Neural progenitor cell (in vitro differentiated cells): ENCODE results near the gene KCTD15. TPM values are rescaled to one million over a fixed set of nuclear protein-coding genes. Genes with fewer than 3 reads are reported as not detected.

Experiments
- DNase-seq: peaks from one replicate; pipeline ENCODE4 v3.0.0-alpha.2; 2016; ENCODE audit warnings: low spot score
- H2AFZ ChIP-seq: fragments of 200-600 bp; sonication (generic); replicated peaks from 2 replicates; pipeline ENCODE4 v1.6.1; 2016; ENCODE audit warnings: antibody characterized with exemption
- H3F3A ChIP-seq: fragments of 200-600 bp; sonication (generic); 2 replicates; pipeline ENCODE4 v1.6.1; 2016; ENCODE audit warnings: antibody characterized with exemption, low read depth
- H3K27ac ChIP-seq: fragments of 200-600 bp; sonication (generic); 2 replicates; pipeline ENCODE4 v1.5.1; 2016; ENCODE audit warnings: mild to moderate bottlenecking
- H3K27me3 ChIP-seq: fragments of 200-600 bp; sonication (generic); 2 replicates; pipeline ENCODE4 v1.6.1; 2016; ENCODE audit warnings: mild to moderate bottlenecking, moderate library complexity
- H3K36me3 ChIP-seq: fragments of 200-600 bp; sonication (generic); 2 replicates; pipeline ENCODE4 v1.5.1; 2016
- H3K4me1 ChIP-seq: fragments of 200-600 bp; sonication (generic); 2 replicates; pipeline ENCODE4 v1.6.1; 2016; ENCODE audit warnings: mixed run types
- H3K4me2 ChIP-seq: fragments of 200-600 bp; sonication (generic); 2 replicates; pipeline ENCODE4 v1.6.1; 2016
- H3K4me3 ChIP-seq: fragments of 200-600 bp; sonication (generic); 2 replicates; pipeline ENCODE4 v1.5.1; 2016
- H3K79me2 ChIP-seq: fragments of 200-600 bp; sonication (generic); 2 replicates; pipeline ENCODE4 v1.6.1; 2016; ENCODE audit warnings: low read depth
- H3K9ac ChIP-seq: fragments of 200-600 bp; sonication (generic); 2 replicates; pipeline ENCODE4 v1.6.1; 2016
- H3K9me3 ChIP-seq: fragments of 200-600 bp; sonication (generic); 2 replicates; pipeline ENCODE4 v1.5.1; 2016; ENCODE audit warnings: low read depth
- H4K20me1 ChIP-seq: fragments of 200-600 bp; sonication (generic); 2 replicates; pipeline ENCODE4 v1.6.1; 2016; ENCODE audit warnings: low read depth
- H3K27ac Mint-ChIP-seq: 3 replicates; pipeline ENCODE4 v1.8.0; 2021; ENCODE audit warnings: mixed read lengths
- H3K27me3 Mint-ChIP-seq: 2 replicates; pipeline ENCODE4 v1.8.0; 2022; ENCODE audit warnings: low read depth, mild to moderate bottlenecking, inconsistent platforms, moderate library complexity, mixed read lengths; ENCODE audit not compliant: insufficient read depth
- H3K36me3 Mint-ChIP-seq: 3 replicates; pipeline ENCODE4 v1.8.0; 2021; ENCODE audit warnings: mixed read lengths
- H3K4me1 Mint-ChIP-seq: 3 replicates; pipeline ENCODE4 v1.8.0; 2021; ENCODE audit warnings: mixed read lengths
- H3K4me3 Mint-ChIP-seq: 3 replicates; pipeline ENCODE4 v1.8.0; 2021; ENCODE audit warnings: mild to moderate bottlenecking, moderate library complexity, mixed read lengths
- H3K9me3 Mint-ChIP-seq: 3 replicates; pipeline ENCODE4 v1.8.0; 2020; ENCODE audit warnings: mixed read lengths
- CTCF ChIP-seq: fragments of 200-600 bp; sonication (generic); IDR thresholded peaks from 2 replicates; pipeline ENCODE4 v1.5.1; 2017; ENCODE audit warnings: antibody characterized with exemption, mild to moderate bottlenecking
- EZH2 ChIP-seq: fragments of 200-600 bp; sonication (generic); IDR thresholded peaks from 2 replicates; pipeline ENCODE4 v1.6.1; 2017; ENCODE audit warnings: antibody characterized with exemption, mild to moderate bottlenecking, moderate library complexity
- EZH2phosphoT487 ChIP-seq: fragments of 200-600 bp; sonication (generic); IDR thresholded peaks from 2 replicates; pipeline ENCODE4 v1.6.1; 2017; ENCODE audit warnings: antibody characterized with exemption
- total RNA-seq: library from RNA; depleted of rRNA; stranded (reverse); fragments of >200 nt; gene quantifications from 2 replicates; pipeline ENCODE4 v1.2.3, GENCODE V29; 2015; ENCODE audit warnings: low replicate concordance

Gene KCTD15
- total RNA-seq, 1 donor from 2014 or later: 26.4 TPM

DNA sequence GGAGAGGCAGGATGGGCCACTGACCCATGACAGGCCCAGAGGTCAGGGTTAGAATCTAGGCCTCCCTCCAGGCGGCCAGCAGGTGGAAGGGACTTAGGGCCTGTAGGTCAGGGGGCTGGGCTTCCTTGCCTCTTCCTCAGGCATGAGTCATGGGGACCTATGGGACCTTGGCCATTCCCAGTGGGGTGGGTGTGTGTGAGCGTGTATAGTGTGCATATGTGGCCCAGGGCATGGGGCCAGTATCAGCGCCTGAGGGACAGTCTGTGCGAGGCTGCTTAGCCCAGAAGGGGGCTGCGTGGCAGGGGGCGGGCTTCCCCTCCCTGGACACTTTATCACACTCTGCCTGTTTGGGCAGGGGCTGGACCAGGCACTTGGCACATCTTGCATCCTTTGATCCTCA is 13.3 kb downstream of the KCTD15 start:
- H3K27me3 ChIP-seq: no peaks in the 10 kb centered on the region
- H3K27me3 Mint-ChIP-seq: peaks cover 8% of the 10 kb centered on the region
- no peaks in the 10 kb centered on the region for H3K4me1 ChIP-seq
- peaks cover 24% of the 10 kb centered on the region for H3K36me3 Mint-ChIP-seq
- H3K27ac Mint-ChIP-seq: no peak overlapping the region
- no peak overlapping the region for H3K4me3 ChIP-seq
- H3K9me3 ChIP-seq: no peaks in the 10 kb centered on the region
- no peaks in the 10 kb centered on the region for H3K36me3 ChIP-seq
- H3F3A ChIP-seq: no peaks in the 10 kb centered on the region
- H3K4me3 Mint-ChIP-seq: no peak overlapping the region
- peaks cover 15% of the 10 kb centered on the region for H3K4me1 Mint-ChIP-seq
- no peaks in the 10 kb centered on the region for H3K79me2 ChIP-seq
- TF ChIP-seq CTCF (no peak), EZH2 (no peak), EZH2phosphoT487 (no peak)
- H3K4me2 ChIP-seq: no peak overlapping the region
- H4K20me1 ChIP-seq: peaks cover 13% of the 10 kb centered on the region
- DNase-seq: no peak
- H3K9ac ChIP-seq: no peak overlapping the region
- H3K27ac ChIP-seq: no peak overlapping the region
- no peak overlapping the region for H2AFZ ChIP-seq
- no peaks in the 10 kb centered on the region for H3K9me3 Mint-ChIP-seq

GRCh38 chr19:33810821-33811220 is 14.2 kb downstream of the KCTD15 start:
- H3K79me2 ChIP-seq: no peaks in the 10 kb centered on the region
- H3K4me3 ChIP-seq: no peak overlapping the region
- H3K4me1 ChIP-seq: no peaks in the 10 kb centered on the region
- peaks cover 8% of the 10 kb centered on the region for H3K27me3 Mint-ChIP-seq
- H3K4me3 Mint-ChIP-seq: no peak overlapping the region
- TF ChIP-seq EZH2: no peak
- no peak for TF ChIP-seq CTCF
- TF ChIP-seq EZH2phosphoT487: no peak
- no peaks in the 10 kb centered on the region for H3K36me3 ChIP-seq
- H3K9ac ChIP-seq: no peak overlapping the region
- H3K9me3 Mint-ChIP-seq: no peaks in the 10 kb centered on the region
- no peaks in the 10 kb centered on the region for H3K27me3 ChIP-seq
- no peaks in the 10 kb centered on the region for H3F3A ChIP-seq
- H3K9me3 ChIP-seq: no peaks in the 10 kb centered on the region
- no peak overlapping the region for H2AFZ ChIP-seq
- H3K36me3 Mint-ChIP-seq: peaks cover 21% of the 10 kb centered on the region
- peaks cover 20% of the 10 kb centered on the region for H3K4me1 Mint-ChIP-seq
- no peak overlapping the region for H3K27ac ChIP-seq
- no peak overlapping the region for H3K4me2 ChIP-seq
- DNase-seq: no peak
- H4K20me1 ChIP-seq: peaks cover 10% of the 10 kb centered on the region
- H3K27ac Mint-ChIP-seq: no peak overlapping the region

DNA sequence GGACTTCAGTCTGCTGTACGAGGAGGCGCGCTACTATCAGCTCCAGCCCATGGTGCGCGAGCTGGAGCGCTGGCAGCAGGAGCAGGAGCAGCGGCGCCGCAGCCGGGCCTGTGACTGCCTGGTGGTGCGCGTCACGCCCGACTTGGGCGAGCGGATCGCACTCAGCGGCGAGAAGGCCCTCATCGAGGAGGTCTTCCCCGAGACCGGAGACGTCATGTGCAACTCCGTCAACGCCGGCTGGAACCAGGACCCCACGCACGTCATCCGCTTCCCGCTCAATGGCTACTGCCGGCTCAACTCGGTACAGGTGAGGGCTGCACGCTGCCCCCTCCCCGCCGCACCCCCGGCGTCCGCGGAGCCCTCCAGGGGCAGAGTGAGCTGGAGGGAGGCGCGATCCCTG is 14.6 kb downstream of the KCTD15 start:
- Histone ChIP-seq H3K4me2 (no peak overlapping the region), H3K36me3 (no peaks in the 10 kb centered on the region), H3F3A (no peaks in the 10 kb centered on the region), H3K79me2 (no peaks in the 10 kb centered on the region), H3K9me3 (no peaks in the 10 kb centered on the region), H3K9ac (no peak overlapping the region), H3K27ac (no peak overlapping the region), H3K4me1 (no peaks in the 10 kb centered on the region), H3K4me3 (no peak overlapping the region), H2AFZ (no peak overlapping the region), H3K27me3 (no peaks in the 10 kb centered on the region), H4K20me1 (peaks cover 10% of the 10 kb centered on the region)
- H3K36me3 Mint-ChIP-seq: peaks cover 16% of the 10 kb centered on the region
- no peaks in the 10 kb centered on the region for H3K9me3 Mint-ChIP-seq
- no peak for DNase-seq
- H3K4me3 Mint-ChIP-seq: no peak overlapping the region
- peaks cover 18% of the 10 kb centered on the region for H3K4me1 Mint-ChIP-seq
- no peak overlapping the region for H3K27ac Mint-ChIP-seq
- no peak for TF ChIP-seq EZH2phosphoT487
- TF ChIP-seq CTCF: no peak
- TF ChIP-seq EZH2: no peak
- peaks cover 6% of the 10 kb centered on the region for H3K27me3 Mint-ChIP-seq
